ENCODE data around the gene ATP10B.

ATP10B gene

DNA sequence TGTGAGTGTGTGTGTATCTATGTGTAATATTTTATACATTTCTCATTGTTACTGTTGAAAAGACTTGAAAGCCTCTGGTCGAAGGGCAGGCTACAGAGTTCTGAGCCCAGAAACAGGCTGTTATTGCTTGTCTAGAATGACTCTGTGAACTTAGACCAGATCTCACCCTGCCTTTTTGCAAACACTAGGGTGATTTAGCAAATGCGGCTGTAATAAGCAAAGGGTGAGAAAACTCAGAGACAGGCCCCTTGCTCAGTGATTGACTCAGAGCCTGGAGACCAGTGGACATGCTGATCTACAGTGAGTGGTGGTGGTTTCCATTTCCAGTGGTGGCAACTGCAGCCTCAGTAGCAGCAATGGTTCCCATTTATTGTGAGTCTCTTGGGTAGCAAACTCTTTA, 183.7 kb downstream of the ATP10B start:
- no peak overlapping the region for H3K4me3 ChIP-seq (ENCODE audit: low read length)
- TF ChIP-seq, protein P1, sequence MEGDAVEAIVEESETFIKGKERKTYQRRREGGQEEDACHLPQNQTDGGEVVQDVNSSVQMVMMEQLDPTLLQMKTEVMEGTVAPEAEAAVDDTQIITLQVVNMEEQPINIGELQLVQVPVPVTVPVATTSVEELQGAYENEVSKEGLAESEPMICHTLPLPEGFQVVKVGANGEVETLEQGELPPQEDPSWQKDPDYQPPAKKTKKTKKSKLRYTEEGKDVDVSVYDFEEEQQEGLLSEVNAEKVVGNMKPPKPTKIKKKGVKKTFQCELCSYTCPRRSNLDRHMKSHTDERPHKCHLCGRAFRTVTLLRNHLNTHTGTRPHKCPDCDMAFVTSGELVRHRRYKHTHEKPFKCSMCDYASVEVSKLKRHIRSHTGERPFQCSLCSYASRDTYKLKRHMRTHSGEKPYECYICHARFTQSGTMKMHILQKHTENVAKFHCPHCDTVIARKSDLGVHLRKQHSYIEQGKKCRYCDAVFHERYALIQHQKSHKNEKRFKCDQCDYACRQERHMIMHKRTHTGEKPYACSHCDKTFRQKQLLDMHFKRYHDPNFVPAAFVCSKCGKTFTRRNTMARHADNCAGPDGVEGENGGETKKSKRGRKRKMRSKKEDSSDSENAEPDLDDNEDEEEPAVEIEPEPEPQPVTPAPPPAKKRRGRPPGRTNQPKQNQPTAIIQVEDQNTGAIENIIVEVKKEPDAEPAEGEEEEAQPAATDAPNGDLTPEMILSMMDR (conservative IDR thresholded peaks at IDR 0.05; ENCODE audit: low read depth, low read length), result no peak
- DNase-seq (ENCODE audit: low read depth), result no peak

DNA sequence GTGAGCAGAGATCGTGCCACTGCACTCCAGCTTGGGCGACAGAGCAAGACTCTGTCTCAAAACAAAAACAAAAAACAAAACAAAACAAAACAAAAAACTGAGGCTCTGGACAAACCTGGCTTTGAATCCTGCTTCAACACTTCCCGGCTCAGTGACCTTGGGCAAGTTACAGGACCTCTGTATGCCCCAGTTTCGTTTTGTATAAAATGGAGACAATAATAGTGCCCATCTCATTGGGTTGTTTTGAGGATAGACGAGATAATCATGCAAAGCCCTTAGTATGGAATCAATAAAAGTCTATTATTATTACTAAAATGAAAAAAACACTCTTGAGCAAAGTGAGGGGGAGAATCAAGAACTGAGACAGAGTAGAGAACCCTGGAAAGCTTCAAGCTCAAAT, 184.9 kb downstream of the ATP10B start:
- DNase-seq (ENCODE audit: low read depth), result no peak
- H3K4me3 ChIP-seq (ENCODE audit: low read length), result no peak overlapping the region
- TF ChIP-seq, protein P1 (conservative IDR thresholded peaks at IDR 0.05; ENCODE audit: low read depth, low read length), result no peak

DNA sequence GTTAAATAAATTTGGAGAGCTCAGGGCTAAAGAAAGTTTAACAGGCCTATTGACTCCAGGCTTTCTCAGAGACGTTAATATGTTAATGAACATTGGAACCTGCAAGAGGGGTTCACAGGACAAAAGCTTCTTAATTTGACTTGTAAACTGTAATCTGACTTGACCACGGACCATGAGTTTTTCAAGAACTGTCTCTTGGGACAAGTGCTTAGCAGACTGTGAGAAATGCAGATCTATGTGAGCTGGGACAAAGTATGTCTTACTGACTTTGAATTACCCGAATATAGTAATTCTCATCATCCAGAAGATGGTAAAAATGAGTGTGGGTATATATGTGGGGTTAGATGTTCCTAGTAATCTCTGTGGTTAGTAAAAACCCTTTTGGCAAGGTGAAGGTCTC, 186.6 kb downstream of the ATP10B start:
- no peak overlapping the region for H3K4me3 ChIP-seq (ENCODE audit: low read length)
- TF ChIP-seq, protein P1 (conservative IDR thresholded peaks at IDR 0.05; ENCODE audit: low read depth, low read length), result no peak
- DNase-seq (ENCODE audit: low read depth), result no peak

DNA sequence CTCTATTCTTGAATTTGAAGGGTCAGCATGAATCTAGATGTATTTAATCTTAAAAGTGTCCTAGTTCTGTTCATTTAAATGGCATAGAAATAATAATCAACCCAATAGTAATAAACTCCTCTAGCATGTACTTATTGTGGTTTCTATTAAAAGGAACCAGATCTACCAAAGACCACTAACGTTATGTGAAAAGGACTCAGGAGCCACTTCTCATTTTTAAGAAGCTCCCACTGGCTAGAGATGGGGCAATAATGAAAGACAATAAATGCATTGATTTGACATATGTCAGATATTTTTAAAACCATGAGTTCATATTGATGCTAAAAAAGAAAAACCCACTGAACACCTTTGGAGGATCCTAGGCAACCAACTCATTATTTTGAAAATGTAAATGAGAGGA, 191.9 kb downstream of the ATP10B start:
- DNase-seq (ENCODE audit: low read depth), result no peak
- no peak overlapping the region for H3K4me3 ChIP-seq (ENCODE audit: low read length)
- TF ChIP-seq, protein P1 (conservative IDR thresholded peaks at IDR 0.05; ENCODE audit: low read depth, low read length), result no peak

DNA sequence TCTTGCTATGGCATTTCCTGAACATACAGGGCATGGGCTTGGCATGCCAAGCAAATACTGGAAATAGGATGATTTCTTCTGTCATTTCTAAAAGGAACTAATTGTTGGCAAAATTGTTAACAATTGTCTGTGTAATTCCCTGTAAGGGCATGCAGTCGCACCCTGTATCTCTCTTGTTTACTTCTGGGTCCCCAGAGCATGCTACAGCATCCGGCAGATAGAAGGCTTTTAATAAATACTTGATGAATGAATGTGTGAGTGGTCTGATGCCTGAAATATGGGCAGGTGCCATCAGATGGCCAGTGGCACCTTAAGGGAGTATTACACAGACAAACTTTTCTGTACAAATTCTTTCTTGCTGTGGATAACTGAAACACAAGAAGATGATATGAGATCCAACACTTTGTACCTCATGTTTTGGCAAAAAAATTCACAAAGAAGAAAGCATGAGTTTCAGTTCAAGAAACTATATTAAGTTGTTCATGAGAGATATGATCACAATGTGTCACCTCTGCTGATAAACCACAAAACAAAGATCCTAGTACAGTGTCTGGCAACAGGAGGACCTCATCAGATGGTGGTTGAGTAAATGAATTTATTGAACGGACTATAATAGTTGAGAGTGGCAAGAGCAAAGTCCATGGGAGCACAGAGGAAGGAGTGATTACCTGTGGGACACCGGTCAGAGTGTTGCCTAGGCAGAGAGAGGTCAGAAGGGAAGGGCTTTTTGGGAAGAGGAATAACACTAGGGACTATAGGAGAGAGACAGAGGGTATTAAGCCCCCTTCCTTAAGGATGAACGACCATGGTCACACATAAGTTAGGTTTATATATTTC, 194.2 kb downstream of the ATP10B start:
- TF ChIP-seq, protein P1 (conservative IDR thresholded peaks at IDR 0.05; ENCODE audit: low read depth, low read length), result no peak
- DNase-seq (ENCODE audit: low read depth), result no peak
- no peak overlapping the region for H3K4me3 ChIP-seq (ENCODE audit: low read length)

DNA sequence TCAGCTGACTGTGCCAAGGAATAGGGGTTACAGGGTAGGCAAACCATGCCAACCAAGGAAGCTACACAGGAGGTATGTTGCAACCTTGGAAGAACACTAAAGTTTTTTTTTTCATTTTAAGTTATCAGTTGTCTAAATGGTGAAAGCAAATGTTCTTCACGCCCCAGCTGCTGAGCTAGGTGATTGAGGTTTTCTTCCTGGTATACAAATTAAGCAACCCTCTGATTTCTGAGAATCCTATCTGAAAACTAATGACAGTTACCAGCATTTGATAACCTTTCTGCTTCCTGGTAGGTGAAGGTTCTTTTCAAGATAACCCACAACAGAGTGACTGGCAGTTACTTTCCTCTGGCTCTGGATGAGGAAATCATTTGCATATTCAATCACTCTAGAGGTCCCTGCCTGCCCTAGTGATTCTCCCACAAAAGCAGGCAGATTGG, 194.9 kb downstream of the ATP10B start:
- no peak overlapping the region for H3K4me3 ChIP-seq (ENCODE audit: low read length)
- TF ChIP-seq, protein P1 (conservative IDR thresholded peaks at IDR 0.05; ENCODE audit: low read depth, low read length), result no peak

DNA sequence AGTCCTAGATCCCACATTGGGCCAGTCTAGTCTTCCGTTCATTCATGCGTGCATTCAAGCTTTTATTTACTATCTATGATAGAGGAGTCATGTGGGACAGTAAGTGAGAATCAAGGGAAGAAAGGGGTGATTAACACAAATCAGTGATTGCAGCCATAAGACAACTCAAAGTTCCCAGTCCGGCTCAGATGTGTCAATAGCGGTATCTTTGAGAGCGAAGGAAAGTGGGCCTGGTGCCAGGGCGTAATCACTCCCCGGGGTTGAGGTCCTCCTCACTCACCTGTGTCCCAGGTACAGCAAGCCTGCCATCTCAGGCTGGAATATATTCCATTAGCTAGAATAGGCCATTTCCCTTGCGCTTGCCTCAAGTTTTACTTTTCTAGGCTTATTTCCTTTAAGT, 196.3 kb downstream of the ATP10B start:
- DNase-seq (ENCODE audit: low read depth), result no peak
- TF ChIP-seq, protein P1 (conservative IDR thresholded peaks at IDR 0.05; ENCODE audit: low read depth, low read length), result no peak
- no peak overlapping the region for H3K4me3 ChIP-seq (ENCODE audit: low read length)

More for the DNA sequence above, 194.9 kb downstream of the ATP10B start:
- DNase-seq (ENCODE audit: low read depth), result no peak
